GM12801 (cell line): Measurements from ENCODE around the gene OSTN.

Experiments used
- TF ChIP-seq, protein P1 (sequence below): IDR thresholded peaks from one replicate; pipeline ENCODE4 v1.5.1; 2011; ENCODE audit warnings: control low read depth; ENCODE audit not compliant: insufficient read length; ENCODE audit errors: extremely low read depth

OSTN gene

DNA sequence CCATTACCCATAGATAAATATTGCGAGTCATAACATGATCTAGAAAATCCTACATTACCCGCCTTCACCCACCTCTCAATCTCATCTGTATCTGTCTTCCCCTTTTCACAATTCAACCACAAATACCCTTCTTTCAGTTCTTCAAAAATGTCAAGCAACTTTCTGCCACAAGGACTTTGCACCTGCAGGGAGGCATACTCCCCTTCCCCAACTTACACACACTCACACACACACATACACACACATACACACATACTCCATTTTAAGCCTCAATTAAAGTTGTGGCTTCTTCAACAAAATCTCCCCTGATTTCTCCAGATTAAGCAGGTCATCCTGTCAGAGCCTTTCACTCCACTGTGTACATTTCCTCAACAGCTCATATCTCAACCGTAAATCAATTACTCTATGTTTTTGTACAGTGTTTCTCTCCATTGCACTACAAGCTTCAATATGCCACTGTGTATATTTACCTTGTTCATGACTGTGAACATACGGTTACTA lies 97.0 kb downstream of the OSTN start:
- TF ChIP-seq, protein P1, sequence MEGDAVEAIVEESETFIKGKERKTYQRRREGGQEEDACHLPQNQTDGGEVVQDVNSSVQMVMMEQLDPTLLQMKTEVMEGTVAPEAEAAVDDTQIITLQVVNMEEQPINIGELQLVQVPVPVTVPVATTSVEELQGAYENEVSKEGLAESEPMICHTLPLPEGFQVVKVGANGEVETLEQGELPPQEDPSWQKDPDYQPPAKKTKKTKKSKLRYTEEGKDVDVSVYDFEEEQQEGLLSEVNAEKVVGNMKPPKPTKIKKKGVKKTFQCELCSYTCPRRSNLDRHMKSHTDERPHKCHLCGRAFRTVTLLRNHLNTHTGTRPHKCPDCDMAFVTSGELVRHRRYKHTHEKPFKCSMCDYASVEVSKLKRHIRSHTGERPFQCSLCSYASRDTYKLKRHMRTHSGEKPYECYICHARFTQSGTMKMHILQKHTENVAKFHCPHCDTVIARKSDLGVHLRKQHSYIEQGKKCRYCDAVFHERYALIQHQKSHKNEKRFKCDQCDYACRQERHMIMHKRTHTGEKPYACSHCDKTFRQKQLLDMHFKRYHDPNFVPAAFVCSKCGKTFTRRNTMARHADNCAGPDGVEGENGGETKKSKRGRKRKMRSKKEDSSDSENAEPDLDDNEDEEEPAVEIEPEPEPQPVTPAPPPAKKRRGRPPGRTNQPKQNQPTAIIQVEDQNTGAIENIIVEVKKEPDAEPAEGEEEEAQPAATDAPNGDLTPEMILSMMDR = no peak

DNA sequence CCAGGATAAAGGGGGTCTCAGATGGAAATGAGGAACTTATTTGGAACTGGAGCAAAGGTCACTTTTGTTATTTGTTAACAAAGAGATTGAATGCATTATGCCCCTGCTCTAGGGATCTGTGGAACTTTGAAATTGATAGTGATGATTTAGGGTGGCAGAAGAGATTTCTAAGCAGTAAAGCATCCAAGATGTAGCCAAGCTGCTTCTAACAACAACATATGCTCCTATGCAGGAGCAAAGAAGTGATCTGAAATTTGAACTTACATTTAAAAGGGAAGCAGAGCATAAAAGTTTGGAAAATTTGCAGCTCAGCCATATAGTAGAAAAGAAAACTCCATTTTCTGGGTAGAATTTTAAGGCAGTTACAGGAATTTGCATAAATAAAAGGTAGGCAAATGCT lies 99.8 kb downstream of the OSTN start:
- TF ChIP-seq, protein P1 = no peak

DNA sequence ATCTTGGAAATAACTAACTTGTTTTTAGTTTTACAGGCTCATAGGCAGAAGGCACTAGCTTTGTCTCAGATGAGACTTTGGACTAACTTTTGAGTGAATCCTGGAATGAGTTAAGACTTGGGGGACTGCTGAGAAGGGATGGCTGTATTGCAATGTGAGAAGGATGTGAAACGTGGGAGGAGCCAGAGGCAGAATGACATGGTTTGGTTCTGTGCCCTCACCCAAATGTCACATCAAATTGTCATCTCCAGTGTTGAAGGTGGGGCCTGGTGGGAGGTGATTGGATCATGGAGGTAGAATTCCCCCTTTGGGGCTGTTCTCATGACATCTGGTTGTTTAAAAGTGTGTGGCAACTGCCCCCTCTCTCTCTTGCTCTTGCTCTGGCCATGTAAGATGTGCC lies 101.4 kb downstream of the OSTN start:
- TF ChIP-seq, protein P1 = no peak

DNA sequence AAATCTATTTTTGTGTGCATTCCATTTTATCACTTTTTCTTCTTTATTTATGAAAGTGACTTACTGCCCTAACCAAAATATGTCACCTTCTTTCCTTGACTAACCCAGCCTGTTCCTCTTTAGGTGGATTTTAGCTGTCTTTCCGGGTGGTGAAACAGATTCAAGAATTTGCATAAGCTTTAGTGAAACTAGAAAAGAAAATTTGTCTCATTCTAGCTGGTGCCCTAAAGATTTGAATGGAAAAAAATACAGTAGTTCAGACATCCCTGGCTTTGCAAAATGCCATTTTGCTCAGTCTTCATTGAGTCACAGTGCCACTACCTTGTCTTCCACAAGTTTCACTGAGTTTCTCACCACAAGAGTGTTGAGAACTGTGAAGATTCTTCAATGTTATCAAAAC lies 102.0 kb downstream of the OSTN start:
- TF ChIP-seq, protein P1 = no peak

DNA sequence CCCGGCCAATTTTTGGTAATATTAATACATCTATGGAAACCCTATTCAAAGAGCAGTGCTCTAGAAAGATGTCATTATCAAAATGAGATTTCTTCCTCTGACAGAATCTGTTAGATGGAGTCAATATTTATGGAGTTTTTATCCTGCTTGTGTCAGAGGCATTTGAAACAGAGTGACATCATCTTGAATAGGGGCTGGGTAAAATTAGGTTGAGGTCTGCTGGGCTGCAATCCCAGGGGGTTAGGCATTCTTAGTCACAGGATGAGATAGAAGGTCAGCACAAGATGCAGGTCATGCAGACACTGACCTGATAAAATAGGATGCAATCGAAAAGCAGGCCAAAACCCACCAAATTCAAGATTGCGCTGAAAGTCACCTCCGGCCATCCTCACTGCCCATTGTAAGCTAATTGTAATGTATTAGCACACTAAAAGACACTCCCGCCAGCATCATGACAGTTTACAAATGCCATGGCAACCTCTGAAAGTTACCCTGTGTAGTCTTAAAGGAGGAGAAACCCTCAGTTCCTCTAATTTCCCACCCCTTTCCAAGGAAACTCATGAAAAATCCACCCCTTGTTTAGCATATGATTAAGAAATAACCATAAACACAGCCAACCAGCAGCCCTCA lies 102.9 kb downstream of the OSTN start:
- TF ChIP-seq, protein P1 = no peak

DNA sequence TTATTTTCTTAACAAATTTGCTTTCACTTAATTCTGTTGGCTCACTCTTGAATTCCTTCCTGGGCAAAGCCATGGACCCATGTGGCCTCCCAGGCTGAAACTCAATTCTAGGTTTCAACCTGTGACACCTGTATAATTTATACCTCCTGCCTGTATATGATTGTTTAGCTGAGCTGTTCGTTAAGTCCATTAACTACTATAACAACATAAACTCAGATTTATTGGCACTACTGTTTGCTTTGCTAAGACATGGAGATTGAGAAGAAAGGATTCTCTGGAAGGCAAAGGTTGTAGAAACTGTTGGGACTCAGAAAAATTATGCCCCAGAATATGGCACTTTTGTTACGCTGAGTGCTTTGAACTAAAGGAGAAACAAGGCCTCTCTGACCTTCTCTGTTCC lies 103.4 kb downstream of the OSTN start:
- TF ChIP-seq, protein P1 = no peak

DNA sequence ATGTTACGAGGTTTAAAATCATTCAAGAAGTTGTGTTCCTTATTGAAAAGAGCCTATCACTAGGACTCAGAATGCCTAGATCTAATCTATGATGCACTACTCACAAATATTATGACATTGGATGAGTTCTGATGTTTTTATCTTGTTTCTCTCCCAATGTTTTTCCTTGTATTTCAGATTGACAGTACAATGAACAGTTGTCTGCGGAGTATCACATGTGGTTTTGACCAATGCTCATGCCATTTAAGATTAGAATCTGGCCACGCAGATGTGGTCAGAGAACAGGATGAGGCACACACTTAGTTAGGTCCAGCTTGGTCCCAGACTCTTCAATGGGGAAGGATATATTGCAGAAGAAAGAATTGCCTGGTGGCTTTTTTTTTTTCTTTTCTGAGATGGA lies 104.6 kb downstream of the OSTN start:
- TF ChIP-seq, protein P1 = no peak
